ENCODE data around the gene CERS3. TPM values are rescaled to one million over a fixed set of nuclear protein-coding genes. Genes with fewer than 3 reads are reported as not detected.

Gene CERS3
- total RNA-seq, 1 experiment from 2014 or later = not detected

- BruUV-seq (replicated peaks) = no TSS peak
- H3K36me3 ChIP-seq (ENCODE audit: insufficient read depth, low read length, poor library complexity, severe bottlenecking) = no peaks in the 10 kb centered on the region
- no peak for DNase-seq (ENCODE audit: low spot score)
- H3K9me3 ChIP-seq (ENCODE audit: low read depth, low read length, poor library complexity, severe bottlenecking) = peaks cover 6% of the 10 kb centered on the region
- ChIA-PET POLR2A (ENCODE audit: low non-redundant PET) (no interaction called here), CTCF (no interaction called here)
- H3K27ac ChIP-seq (ENCODE audit: low read depth, low read length, poor library complexity, severe bottlenecking) = no peak overlapping the region
- no peaks in the 10 kb centered on the region for H3K4me1 ChIP-seq (ENCODE audit: insufficient read depth, low read length, poor library complexity, severe bottlenecking)
- H3K27me3 ChIP-seq (replicated peaks; ENCODE audit: insufficient read depth, low read depth, low read length, poor library complexity) = no peaks in the 10 kb centered on the region
- intact Hi-C loops (cut with micrococcal nuclease; ENCODE audit: unreplicated experiment) = no loop called here
- H3K4me3 ChIP-seq (ENCODE audit: low read depth, low read length, poor library complexity, severe bottlenecking) = no peak overlapping the region
- TF ChIP-seq CTCF (conservative IDR thresholded peaks at IDR 0.05; ENCODE audit: low read depth, low read length) (no peak), EZH2 (IDR thresholded peaks at IDR 0.05; ENCODE audit: borderline replicate concordance, low read depth, low read length, poor library complexity, severe bottlenecking) (no peak)
Observed at GRCh38 chr15:100400996-100401395, 127.8 kb downstream of the CERS3 start.

- intact Hi-C loops (cut with micrococcal nuclease; ENCODE audit: unreplicated experiment) = no loop called here
- H3K27ac ChIP-seq (ENCODE audit: low read depth, low read length, poor library complexity, severe bottlenecking) = no peak overlapping the region
- CTCF ChIA-PET = no interaction called here
Observed at GRCh38 chr15:100394736-100395440, 133.9 kb downstream of the CERS3 start.

GRCh38 chr15:100393008-100393407 is 135.7 kb downstream of the CERS3 start:
- no peak for DNase-seq (ENCODE audit: low spot score)
- no peak for TF ChIP-seq EZH2 (IDR thresholded peaks at IDR 0.05; ENCODE audit: borderline replicate concordance, low read depth, low read length, poor library complexity, severe bottlenecking)
- no peak for TF ChIP-seq CTCF (conservative IDR thresholded peaks at IDR 0.05; ENCODE audit: low read depth, low read length)
- POLR2A ChIA-PET (ENCODE audit: low non-redundant PET) = no interaction called here
- Histone ChIP-seq H3K4me3 (ENCODE audit: low read depth, low read length, poor library complexity, severe bottlenecking) (no peak overlapping the region), H3K4me1 (ENCODE audit: insufficient read depth, low read length, poor library complexity, severe bottlenecking) (no peaks in the 10 kb centered on the region), H3K9me3 (ENCODE audit: low read depth, low read length, poor library complexity, severe bottlenecking) (peaks cover 2% of the 10 kb centered on the region), H3K36me3 (ENCODE audit: insufficient read depth, low read length, poor library complexity, severe bottlenecking) (no peaks in the 10 kb centered on the region), H3K27me3 (replicated peaks; ENCODE audit: insufficient read depth, low read depth, low read length, poor library complexity) (no peaks in the 10 kb centered on the region), H3K27ac (ENCODE audit: low read depth, low read length, poor library complexity, severe bottlenecking) (no peak overlapping the region)
- no TSS peak for BruUV-seq (replicated peaks)
- CTCF ChIA-PET = no interaction called here
- intact Hi-C loops (cut with micrococcal nuclease; ENCODE audit: unreplicated experiment) = no loop called here

More at GRCh38 chr15:100394736-100395440, 133.9 kb downstream of the CERS3 start:
- Histone ChIP-seq H3K36me3 (ENCODE audit: insufficient read depth, low read length, poor library complexity, severe bottlenecking) (no peaks in the 10 kb centered on the region), H3K4me3 (ENCODE audit: low read depth, low read length, poor library complexity, severe bottlenecking) (no peak overlapping the region), H3K4me1 (ENCODE audit: insufficient read depth, low read length, poor library complexity, severe bottlenecking) (no peaks in the 10 kb centered on the region), H3K9me3 (ENCODE audit: low read depth, low read length, poor library complexity, severe bottlenecking) (no peaks in the 10 kb centered on the region), H3K27me3 (replicated peaks; ENCODE audit: insufficient read depth, low read depth, low read length, poor library complexity) (no peaks in the 10 kb centered on the region)
- POLR2A ChIA-PET (ENCODE audit: low non-redundant PET) = no interaction called here
- no TSS peak for BruUV-seq (replicated peaks)
- no peak for TF ChIP-seq CTCF (conservative IDR thresholded peaks at IDR 0.05; ENCODE audit: low read depth, low read length)
- no peak for TF ChIP-seq EZH2 (IDR thresholded peaks at IDR 0.05; ENCODE audit: borderline replicate concordance, low read depth, low read length, poor library complexity, severe bottlenecking)
- no peak for DNase-seq (ENCODE audit: low spot score)

All from A673 (cell line).